Hematopoietic multipotent progenitor cell treated with erythropoietin and hydrocortisone succinate and interleukin-3 and kit ligand, for 15 days (in vitro differentiated cells): ENCODE measurements around the gene TAF11.
"Not testable (repeated sequence)": the region's sequence is repeated elsewhere in the genome, so short reads cannot be mapped to it uniquely, and the experiment has no call there.

Experiments used
- DNase-seq: peaks from one replicate; pipeline ENCODE4 v3.0.0-alpha.2; 2015; ENCODE audit warnings: low spot score

TAF11 gene

GRCh38 chr6:34865107-34865506, 22.7 kb downstream of the TAF11 start:
- DNase-seq, result no peak

- DNase-seq, result no peak
Observed at GRCh38 chr6:34864007-34864406, 23.8 kb downstream of the TAF11 start.

- DNase-seq, result no peak
Observed at GRCh38 chr6:34860776-34861175, 27.1 kb downstream of the TAF11 start.

- DNase-seq, result no peak
Observed at GRCh38 chr6:34859951-34860350, 27.9 kb downstream of the TAF11 start.

GRCh38 chr6:34858681-34859080, 29.2 kb downstream of the TAF11 start:
- DNase-seq, result no peak

GRCh38 chr6:34855463-34855862, 32.4 kb downstream of the TAF11 start:
- peak; percentile 25 for DNase-seq

GRCh38 chr6:34852406-34853085, 35.3 kb downstream of the TAF11 start:
- DNase-seq, result no peak

- no peak for DNase-seq
Observed at GRCh38 chr6:34851361-34851760, 36.5 kb downstream of the TAF11 start.

GRCh38 chr6:34849066-34849465, 38.8 kb downstream of the TAF11 start:
- DNase-seq, result not testable (repeated sequence)

- DNase-seq, result peak; percentile 23
Observed at GRCh38 chr6:34839666-34840352, 48.0 kb downstream of the TAF11 start.

GRCh38 chr6:34837528-34837927, 50.3 kb downstream of the TAF11 start:
- DNase-seq, result no peak

- DNase-seq, result no peak
Observed at GRCh38 chr6:34836451-34836850, 51.4 kb downstream of the TAF11 start.

GRCh38 chr6:34836008-34836407, 51.8 kb downstream of the TAF11 start:
- no peak for DNase-seq

GRCh38 chr6:34834789-34835518, 52.9 kb downstream of the TAF11 start:
- no peak for DNase-seq

- DNase-seq, result no peak
Observed at GRCh38 chr6:34832942-34833341, 54.9 kb downstream of the TAF11 start.

GRCh38 chr6:34829137-34829536, 58.7 kb downstream of the TAF11 start:
- DNase-seq, result no peak
